Glutamatergic neuron (in vitro differentiated cells): ENCODE measurements around the gene GPR17. TPM values are rescaled to one million over a fixed set of nuclear protein-coding genes. Genes with fewer than 3 reads are reported as not detected.

Experiments used
- DNase-seq: peaks from one replicate; pipeline ENCODE4 v3.0.0; 2022
- H3K27ac Mint-ChIP-seq: one replicate; pipeline ENCODE4 v1.8.0; 2020; ENCODE audit warnings: mild to moderate bottlenecking, mixed read lengths, inconsistent platforms; ENCODE audit not compliant: unreplicated experiment
- H3K27me3 Mint-ChIP-seq: one replicate; pipeline ENCODE4 v1.8.0; 2020; ENCODE audit warnings: mild to moderate bottlenecking, moderate library complexity, mixed read lengths, inconsistent platforms; ENCODE audit not compliant: unreplicated experiment
- H3K36me3 Mint-ChIP-seq: one replicate; pipeline ENCODE4 v1.8.0; 2020; ENCODE audit warnings: mild to moderate bottlenecking, mixed read lengths, inconsistent platforms; ENCODE audit not compliant: unreplicated experiment
- H3K4me1 Mint-ChIP-seq: one replicate; pipeline ENCODE4 v1.8.0; 2020; ENCODE audit warnings: mild to moderate bottlenecking, low read depth, mixed read lengths, inconsistent platforms; ENCODE audit not compliant: unreplicated experiment
- H3K4me3 Mint-ChIP-seq: one replicate; pipeline ENCODE4 v1.8.0; 2020; ENCODE audit warnings: mild to moderate bottlenecking, mixed read lengths, inconsistent platforms; ENCODE audit not compliant: unreplicated experiment
- H3K9me3 Mint-ChIP-seq: one replicate; pipeline ENCODE4 v1.8.0; 2020; ENCODE audit warnings: mild to moderate bottlenecking, moderate library complexity, mixed read lengths, inconsistent platforms; ENCODE audit not compliant: unreplicated experiment
- CTCF ChIP-seq: fragments of 200-600 bp; sonication (generic); IDR thresholded peaks from one replicate; pipeline ENCODE4 v1.5.0; 2021; ENCODE audit not compliant: partially characterized antibody, unreplicated experiment
- long read RNA-seq: library from polyadenylated mRNA; unstranded; transcript quantifications from one replicate; pipeline ENCODE4 v2.0.0, GENCODE V29; 2020; ENCODE audit not compliant: unreplicated experiment
- total RNA-seq: library from RNA; stranded (reverse); fragmentation: NEBNext Ultra II Directional; extraction: Animal tissue kit (Norgen Biotek cat#: 25700); gene quantifications from one replicate; pipeline ENCODE4 v1.2.1, GENCODE V29; 2021; ENCODE audit not compliant: unreplicated experiment

GPR17 gene
- not detected for total RNA-seq
- long read RNA-seq, result 0 reads

GRCh38 chr2:127645395-127646291 lies at the start of gene GPR17:
TSS of gene GPR17 (plus strand) at chr2:127646153. CDS start at chr2:127650736, 4,583 bp downstream.
- H3K9me3 Mint-ChIP-seq, result peaks cover 6% of the 10 kb centered on the region
- no peak for TF ChIP-seq CTCF
- H3K27me3 Mint-ChIP-seq, result peaks cover 4% of the 10 kb centered on the region
- no peak within 1 kb of the TSS for H3K4me3 Mint-ChIP-seq
- DNase-seq, result no peak
- no peak within 1 kb of the TSS for H3K27ac Mint-ChIP-seq
- H3K36me3 Mint-ChIP-seq, result no peaks in the 10 kb centered on the region
- H3K4me1 Mint-ChIP-seq, result peaks cover 5% of the 10 kb centered on the region

- no peak for DNase-seq
- Mint-ChIP-seq H3K27ac (no peak overlapping the region), H3K4me3 (no peak overlapping the region), H3K9me3 (no peaks in the 10 kb centered on the region), H3K36me3 (peaks cover 7% of the 10 kb centered on the region), H3K4me1 (no peaks in the 10 kb centered on the region), H3K27me3 (peaks cover 2% of the 10 kb centered on the region)
- TF ChIP-seq CTCF, result no peak
These were observed 49.5 kb upstream of the GPR17 start for GRCh38 chr2:127596311-127597045.

- H3K27me3 Mint-ChIP-seq, result peaks cover 2% of the 10 kb centered on the region
- peaks cover 7% of the 10 kb centered on the region for H3K36me3 Mint-ChIP-seq
- H3K4me3 Mint-ChIP-seq, result no peak overlapping the region
- no peak for TF ChIP-seq CTCF
- H3K27ac Mint-ChIP-seq, result no peak overlapping the region
- H3K9me3 Mint-ChIP-seq, result no peaks in the 10 kb centered on the region
- H3K4me1 Mint-ChIP-seq, result no peaks in the 10 kb centered on the region
- no peak for DNase-seq
These were observed 48.6 kb upstream of the GPR17 start for GRCh38 chr2:127597046-127597983.

- H3K27ac Mint-ChIP-seq, result no peak overlapping the region
- no peaks in the 10 kb centered on the region for H3K9me3 Mint-ChIP-seq
- no peaks in the 10 kb centered on the region for H3K4me1 Mint-ChIP-seq
- peaks cover 2% of the 10 kb centered on the region for H3K27me3 Mint-ChIP-seq
- TF ChIP-seq CTCF, result no peak
- H3K4me3 Mint-ChIP-seq, result no peak overlapping the region
- DNase-seq, result no peak
- H3K36me3 Mint-ChIP-seq, result peaks cover 9% of the 10 kb centered on the region
These were observed 48.0 kb upstream of the GPR17 start for GRCh38 chr2:127597984-127598380.
